ENCODE measurements around the gene SH2D7. TPM values are rescaled to one million over a fixed set of nuclear protein-coding genes. Genes with fewer than 3 reads are reported as not detected.

Gene SH2D7
- total and polyA plus RNA-seq, 2 experiments from 2014 or later, result 0.31 TPM; not detected in 1

GRCh38 chr15:78057803-78058202, 34.6 kb upstream of the SH2D7 start:
- peaks cover 6% of the 10 kb centered on the region; the same call in 1 of the 2 replicates for H4K20me1 ChIP-seq (replicated peaks; ENCODE audit: insufficient read depth)
- H3K36me3 Mint-ChIP-seq (ENCODE audit: low read depth), result no peaks in the 10 kb centered on the region
- H3K27ac ChIP-seq (ENCODE audit: low read depth), result no peak overlapping the region
- no peaks in the 10 kb centered on the region for H3K9me3 Mint-ChIP-seq
- H3K4me2 ChIP-seq, result no peak overlapping the region
- TF ChIP-seq EZH2 (IDR thresholded peaks at IDR 0.05; ENCODE audit: low read depth, unreplicated experiment) (no peak), STAT1 (IDR thresholded peaks at IDR 0.05; ENCODE audit: unreplicated experiment) (no peak), REST (IDR thresholded peaks at IDR 0.05; ENCODE audit: unreplicated experiment) (no peak)
- peaks cover 17% of the 10 kb centered on the region for H3K4me1 ChIP-seq (ENCODE audit: insufficient read depth)
- H3K4me3 Mint-ChIP-seq, result no peak overlapping the region
- no peak overlapping the region for H2AFZ ChIP-seq
- peaks cover 53% of the 10 kb centered on the region for H3K79me2 ChIP-seq (replicated peaks; ENCODE audit: insufficient read depth)
- no peaks in the 10 kb centered on the region for H3K36me3 ChIP-seq (ENCODE audit: insufficient read depth)
- no peaks in the 10 kb centered on the region for H3K9me2 ChIP-seq (ENCODE audit: insufficient read depth)
- no peak for DNase-seq (ENCODE audit: low spot score)
- no peak for ATAC-seq
- H3K27me3 ChIP-seq (ENCODE audit: insufficient read depth), result no peaks in the 10 kb centered on the region
- no peaks in the 10 kb centered on the region for H3F3A ChIP-seq (replicated peaks; ENCODE audit: low read depth)
- H3K27ac Mint-ChIP-seq, result no peak overlapping the region
- H3K4me3 ChIP-seq, result no peak overlapping the region
- H3K4me1 Mint-ChIP-seq, result peaks cover 18% of the 10 kb centered on the region
- peaks cover 6% of the 10 kb centered on the region for H3K27me3 Mint-ChIP-seq (ENCODE audit: insufficient read depth, low read depth, poor library complexity)

DNA sequence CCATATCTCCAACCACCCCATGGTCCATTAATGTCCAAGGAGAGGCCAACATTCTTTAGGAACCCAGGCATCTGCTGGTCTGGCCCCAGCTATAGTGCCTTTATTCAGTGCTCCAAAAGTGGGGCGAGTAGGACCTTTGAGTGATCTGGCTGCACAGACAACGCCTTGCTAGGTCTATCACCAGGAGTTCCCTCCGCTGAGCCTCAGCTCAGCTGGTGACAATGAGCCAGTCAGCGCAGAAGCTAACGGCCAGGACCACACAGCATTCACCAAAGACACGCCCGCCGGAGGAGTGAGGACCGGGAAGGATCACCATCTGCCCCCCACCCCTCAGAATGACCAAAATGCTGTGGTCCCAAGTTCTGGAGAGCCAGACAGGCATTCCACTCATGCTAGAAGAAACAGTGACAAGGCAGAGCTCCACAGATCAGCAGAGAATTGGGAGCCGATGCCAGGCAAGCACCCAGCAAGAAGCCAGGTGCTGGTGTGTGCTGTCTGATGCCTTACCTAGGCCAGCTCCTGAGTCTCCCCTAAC, 33.9 kb upstream of the SH2D7 start:
- ATAC-seq (no peak), DNase-seq (ENCODE audit: low spot score) (no peak)
- no peaks in the 10 kb centered on the region for H3K36me3 Mint-ChIP-seq (ENCODE audit: low read depth)
- no peaks in the 10 kb centered on the region for H3K9me3 Mint-ChIP-seq
- peaks cover 6% of the 10 kb centered on the region for H3K27me3 Mint-ChIP-seq (ENCODE audit: insufficient read depth, low read depth, poor library complexity)
- Histone ChIP-seq H3K79me2 (replicated peaks; ENCODE audit: insufficient read depth) (peaks cover 57% of the 10 kb centered on the region), H3K4me3 (no peak overlapping the region), H3K9me2 (ENCODE audit: insufficient read depth) (no peaks in the 10 kb centered on the region), H3K27me3 (ENCODE audit: insufficient read depth) (no peaks in the 10 kb centered on the region), H3K27ac (ENCODE audit: low read depth) (no peak overlapping the region), H3K36me3 (ENCODE audit: insufficient read depth) (no peaks in the 10 kb centered on the region), H2AFZ (no peak overlapping the region), H3F3A (replicated peaks; ENCODE audit: low read depth) (no peaks in the 10 kb centered on the region), H3K4me2 (no peak overlapping the region), H3K4me1 (ENCODE audit: insufficient read depth) (peaks cover 17% of the 10 kb centered on the region), H4K20me1 (replicated peaks; ENCODE audit: insufficient read depth) (peaks cover 6% of the 10 kb centered on the region)
- H3K27ac Mint-ChIP-seq, result no peak overlapping the region
- H3K4me3 Mint-ChIP-seq, result no peak overlapping the region
- peaks cover 18% of the 10 kb centered on the region for H3K4me1 Mint-ChIP-seq
- no peak for TF ChIP-seq JUNB (IDR thresholded peaks at IDR 0.05; ENCODE audit: unreplicated experiment)
- no peak for TF ChIP-seq POLR2AphosphoS5 (IDR thresholded peaks at IDR 0.05; ENCODE audit: low read depth)
- TF ChIP-seq STAT1 (IDR thresholded peaks at IDR 0.05; ENCODE audit: unreplicated experiment), result no peak
- TF ChIP-seq, protein P1, sequence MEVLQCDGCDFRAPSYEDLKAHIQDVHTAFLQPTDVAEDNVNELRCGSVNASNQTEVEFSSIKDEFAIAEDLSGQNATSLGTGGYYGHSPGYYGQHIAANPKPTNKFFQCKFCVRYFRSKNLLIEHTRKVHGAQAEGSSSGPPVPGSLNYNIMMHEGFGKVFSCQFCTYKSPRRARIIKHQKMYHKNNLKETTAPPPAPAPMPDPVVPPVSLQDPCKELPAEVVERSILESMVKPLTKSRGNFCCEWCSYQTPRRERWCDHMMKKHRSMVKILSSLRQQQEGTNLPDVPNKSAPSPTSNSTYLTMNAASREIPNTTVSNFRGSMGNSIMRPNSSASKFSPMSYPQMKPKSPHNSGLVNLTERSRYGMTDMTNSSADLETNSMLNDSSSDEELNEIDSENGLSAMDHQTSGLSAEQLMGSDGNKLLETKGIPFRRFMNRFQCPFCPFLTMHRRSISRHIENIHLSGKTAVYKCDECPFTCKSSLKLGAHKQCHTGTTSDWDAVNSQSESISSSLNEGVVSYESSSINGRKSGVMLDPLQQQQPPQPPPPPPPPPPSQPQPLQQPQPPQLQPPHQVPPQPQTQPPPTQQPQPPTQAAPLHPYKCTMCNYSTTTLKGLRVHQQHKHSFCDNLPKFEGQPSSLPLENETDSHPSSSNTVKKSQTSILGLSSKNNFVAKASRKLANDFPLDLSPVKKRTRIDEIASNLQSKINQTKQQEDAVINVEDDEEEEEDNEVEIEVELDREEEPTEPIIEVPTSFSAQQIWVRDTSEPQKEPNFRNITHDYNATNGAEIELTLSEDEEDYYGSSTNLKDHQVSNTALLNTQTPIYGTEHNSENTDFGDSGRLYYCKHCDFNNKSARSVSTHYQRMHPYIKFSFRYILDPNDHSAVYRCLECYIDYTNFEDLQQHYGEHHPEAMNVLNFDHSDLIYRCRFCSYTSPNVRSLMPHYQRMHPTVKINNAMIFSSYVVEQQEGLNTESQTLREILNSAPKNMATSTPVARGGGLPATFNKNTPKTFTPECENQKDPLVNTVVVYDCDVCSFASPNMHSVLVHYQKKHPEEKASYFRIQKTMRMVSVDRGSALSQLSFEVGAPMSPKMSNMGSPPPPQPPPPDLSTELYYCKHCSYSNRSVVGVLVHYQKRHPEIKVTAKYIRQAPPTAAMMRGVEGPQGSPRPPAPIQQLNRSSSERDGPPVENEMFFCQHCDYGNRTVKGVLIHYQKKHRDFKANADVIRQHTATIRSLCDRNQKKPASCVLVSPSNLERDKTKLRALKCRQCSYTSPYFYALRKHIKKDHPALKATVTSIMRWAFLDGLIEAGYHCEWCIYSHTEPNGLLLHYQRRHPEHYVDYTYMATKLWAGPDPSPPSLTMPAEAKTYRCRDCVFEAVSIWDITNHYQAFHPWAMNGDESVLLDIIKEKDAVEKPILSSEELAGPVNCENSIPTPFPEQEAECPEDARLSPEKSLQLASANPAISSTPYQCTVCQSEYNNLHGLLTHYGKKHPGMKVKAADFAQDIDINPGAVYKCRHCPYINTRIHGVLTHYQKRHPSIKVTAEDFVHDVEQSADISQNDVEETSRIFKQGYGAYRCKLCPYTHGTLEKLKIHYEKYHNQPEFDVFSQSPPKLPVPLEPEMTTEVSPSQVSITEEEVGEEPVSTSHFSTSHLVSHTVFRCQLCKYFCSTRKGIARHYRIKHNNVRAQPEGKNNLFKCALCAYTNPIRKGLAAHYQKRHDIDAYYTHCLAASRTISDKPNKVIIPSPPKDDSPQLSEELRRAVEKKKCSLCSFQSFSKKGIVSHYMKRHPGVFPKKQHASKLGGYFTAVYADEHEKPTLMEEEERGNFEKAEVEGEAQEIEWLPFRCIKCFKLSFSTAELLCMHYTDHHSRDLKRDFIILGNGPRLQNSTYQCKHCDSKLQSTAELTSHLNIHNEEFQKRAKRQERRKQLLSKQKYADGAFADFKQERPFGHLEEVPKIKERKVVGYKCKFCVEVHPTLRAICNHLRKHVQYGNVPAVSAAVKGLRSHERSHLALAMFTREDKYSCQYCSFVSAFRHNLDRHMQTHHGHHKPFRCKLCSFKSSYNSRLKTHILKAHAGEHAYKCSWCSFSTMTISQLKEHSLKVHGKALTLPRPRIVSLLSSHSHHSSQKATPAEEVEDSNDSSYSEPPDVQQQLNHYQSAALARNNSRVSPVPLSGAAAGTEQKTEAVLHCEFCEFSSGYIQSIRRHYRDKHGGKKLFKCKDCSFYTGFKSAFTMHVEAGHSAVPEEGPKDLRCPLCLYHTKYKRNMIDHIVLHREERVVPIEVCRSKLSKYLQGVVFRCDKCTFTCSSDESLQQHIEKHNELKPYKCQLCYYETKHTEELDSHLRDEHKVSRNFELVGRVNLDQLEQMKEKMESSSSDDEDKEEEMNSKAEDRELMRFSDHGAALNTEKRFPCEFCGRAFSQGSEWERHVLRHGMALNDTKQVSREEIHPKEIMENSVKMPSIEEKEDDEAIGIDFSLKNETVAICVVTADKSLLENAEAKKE (CRISPR knock-in tag; IDR thresholded peaks at IDR 0.05), result no peak
- TF ChIP-seq ZNF114 (CRISPR knock-in tag; IDR thresholded peaks at IDR 0.05), result no peak
- no peak for TF ChIP-seq EZH2phosphoT487 (IDR thresholded peaks at IDR 0.05; ENCODE audit: unreplicated experiment)
- TF ChIP-seq EZH2 (IDR thresholded peaks at IDR 0.05; ENCODE audit: low read depth, unreplicated experiment), result no peak
- TF ChIP-seq NANOG (IDR thresholded peaks at IDR 0.05; ENCODE audit: borderline replicate concordance), result no peak
- no peak for TF ChIP-seq ZNF331 (CRISPR knock-in tag; IDR thresholded peaks at IDR 0.05; ENCODE audit: low read depth)
